Endothelial cell of umbilical vein (primary cell): Measurements from ENCODE around the gene LHX4. TPM values are rescaled to one million over a fixed set of nuclear protein-coding genes. Genes with fewer than 3 reads are reported as not detected.

Source experiments
- BruUV-seq: library from RNA; stranded (reverse); fragments of 400-500 nt; replicated peaks from 2 replicates; lab custom pipeline; 2021; lab: Mats Ljungman, UMichigan
- CTCF ChIA-PET: fragments of 300-600, 350-600 bp; sonication (Branson Sonifier 250); formaldehyde crosslinking; loops from one replicate; lab custom pipeline; 2021; ENCODE audit warnings: antibody characterized with exemption, inconsistent platforms; lab: Charles Lee
- POLR2A ChIA-PET: fragments of 300-600, 350-600 bp; sonication (Branson Sonifier 250); formaldehyde crosslinking; loops from one replicate; lab custom pipeline; 2021; ENCODE audit warnings: antibody characterized with exemption, inconsistent platforms; lab: Charles Lee
- DNase-seq: peaks from one replicate; pipeline ENCODE4 v3.0.0-alpha.2; 2011; ENCODE audit warnings: low read depth, low spot score
- FAIRE-seq: peaks from 2 replicates; lab custom pipeline; 2011; peaks lifted over from hg19 to GRCh38; lab: Jason Lieb, UNC
- H2AFZ ChIP-seq: 2 replicates; pipeline ENCODE4 v1.6.0; 2012; ENCODE audit warnings: low read depth, low read length, control low read depth, inconsistent platforms
- H3K27ac ChIP-seq: 2 replicates; pipeline ENCODE4 v1.5.1; 2011; ENCODE audit warnings: low read depth, mild to moderate bottlenecking, control low read depth, low read length, moderate library complexity; ENCODE audit not compliant: insufficient read depth
- H3K27me3 ChIP-seq, 2 experiments: 2 replicates each; pipeline versions ENCODE4 v1.6.0 to v1.6.1; 2011; ENCODE audit warnings: low read length in 2 of 2, mixed read lengths in 1 of 2; ENCODE audit not compliant: control insufficient read depth in 2 of 2, insufficient read depth in 2 of 2
- H3K36me3 ChIP-seq, 2 experiments: 2 replicates in 1 of 2; 3 replicates in 1 of 2; pipeline ENCODE4 v1.5.1; 2011; ENCODE audit warnings: low read length in 2 of 2, mild to moderate bottlenecking in 1 of 2, moderate library complexity in 1 of 2; ENCODE audit not compliant: control insufficient read depth in 2 of 2, insufficient read depth in 2 of 2; ENCODE audit errors: extremely low read depth in 1 of 2
- H3K4me1 ChIP-seq: 3 replicates; pipeline ENCODE4 v1.5.1; 2011; ENCODE audit warnings: mild to moderate bottlenecking, low read length; ENCODE audit not compliant: control insufficient read depth, insufficient read depth; ENCODE audit errors: extremely low read depth
- H3K4me2 ChIP-seq: 2 replicates; pipeline ENCODE4 v1.6.1; 2011; ENCODE audit warnings: low read length, control low read depth, mixed read lengths; ENCODE audit not compliant: insufficient read depth
- H3K4me3 ChIP-seq, 3 experiments: fragments of 200-600 bp in 1 of 3; sonication (generic), shearing (Covaris generic) in 1 of 3; replicated peaks in 1 of 3; 2 replicates each; pipeline ENCODE4 v1.5.1; 2011 to 2016; ENCODE audit warnings: control low read depth in 3 of 3, low read length in 3 of 3, mild to moderate bottlenecking in 2 of 3, inconsistent platforms in 1 of 3, low read depth in 1 of 3, moderate library complexity in 1 of 3; ENCODE audit not compliant: insufficient read depth in 1 of 3
- H3K79me2 ChIP-seq: 2 replicates; pipeline ENCODE4 v1.6.0; 2012; ENCODE audit warnings: low read length, inconsistent platforms; ENCODE audit not compliant: control insufficient read depth, insufficient read depth
- H3K9ac ChIP-seq: replicated peaks from 2 replicates; pipeline ENCODE3; 2011; ENCODE audit warnings: low read length, control low read depth; ENCODE audit not compliant: insufficient read depth; ENCODE audit errors: extremely low read depth
- H3K9me1 ChIP-seq: replicated peaks from 3 replicates; pipeline ENCODE4 v1.6.0; 2011; ENCODE audit warnings: mild to moderate bottlenecking, low read length; ENCODE audit not compliant: control insufficient read depth, insufficient read depth; ENCODE audit errors: extremely low read depth
- H3K9me3 ChIP-seq: replicated peaks from 2 replicates; pipeline ENCODE4 v1.5.1; 2012; ENCODE audit warnings: low read length, inconsistent platforms; ENCODE audit not compliant: control insufficient read depth, insufficient read depth
- H4K20me1 ChIP-seq: replicated peaks from 2 replicates; pipeline ENCODE3; 2011; ENCODE audit warnings: mild to moderate bottlenecking, low read length; ENCODE audit not compliant: control insufficient read depth, insufficient read depth; ENCODE audit errors: extremely low read depth
- EZH2 ChIP-seq: IDR thresholded peaks from 2 replicates; pipeline ENCODE4 v1.6.1; 2012; ENCODE audit warnings: borderline replicate concordance, low read depth, mild to moderate bottlenecking, moderate library complexity, low read length, inconsistent platforms; ENCODE audit not compliant: severe bottlenecking
- GATA2 ChIP-seq: IDR thresholded peaks from 2 replicates; pipeline ENCODE4 v1.7.0; 2011; ENCODE audit warnings: low read depth, mild to moderate bottlenecking, moderate library complexity, mixed read lengths, low read length; ENCODE audit not compliant: insufficient read length, insufficient read depth
- MYC ChIP-seq: IDR thresholded peaks from one replicate; pipeline ENCODE4 v1.6.1; 2011; ENCODE audit warnings: mild to moderate bottlenecking, low read depth, low read length
- dilution Hi-C: fragments of 300-500 bp; cut with MboI; formaldehyde crosslinking; loops from one replicate; pipeline ENCODE4 v1.15.0; 2019; ENCODE audit warnings: low sequenced_read_pairs; ENCODE audit not compliant: extremely low pct_ligation_motif_present
- intact Hi-C: fragments of 100-400 bp; cut with micrococcal nuclease; formaldehyde crosslinking; loops from one replicate; pipeline ENCODE4 v1.10.0; 2022
- polyA plus RNA-seq, 4 experiments: library from polyadenylated mRNA; depleted of rRNA in 3 of 4; stranded (reverse) in 3 of 4; unstranded in 1 of 4; fragments of >200 nt; gene quantifications; 2 replicates each; pipeline versions ENCODE4 v1.2.1 to v1.2.3, GENCODE V29; 2011 to 2012; ENCODE audit warnings: missing spikeins in 1 of 4
- total RNA-seq: library from RNA; stranded (reverse); gene quantifications from 2 replicates; pipeline ENCODE4 v1.2.3, GENCODE V29; 2021

LHX4 gene
- total and polyA plus RNA-seq, 2 donors (not counting 3 experiments of a cell fraction or from before 2014, with no cell fraction given): not detected

- Histone ChIP-seq H3K9me3 (no peaks in the 10 kb centered on the region), H3K9ac (no peak overlapping the region), H4K20me1 (no peaks in the 10 kb centered on the region), H3K4me1 (no peaks in the 10 kb centered on the region), H3K27me3 (no peaks in the 10 kb centered on the region), H3K79me2 (no peaks in the 10 kb centered on the region), H3K4me3 (no peak overlapping the region), H3K36me3 (no peaks in the 10 kb centered on the region), H3K9me1 (no peaks in the 10 kb centered on the region), H3K27ac (no peak overlapping the region), H2AFZ (no peak overlapping the region), H3K4me2 (no peak overlapping the region)
- DNase-seq (no peak), FAIRE-seq (no peak)
- intact Hi-C loops (no loop called here), dilution Hi-C loops (no loop called here)
- BruUV-seq: no TSS peak
- TF ChIP-seq EZH2 (no peak), GATA2 (no peak)
- ChIA-PET POLR2A (no interaction called here), CTCF (interaction anchor here (1.1 to 3.1 kb wide), 2 partner anchors 7 kb away, joined by 3 to 28 read pairs; no protein-coding TSS in a partner anchor)
Measured at GRCh38 chr1:180259431-180260338, 29.6 kb downstream of the LHX4 start.

GRCh38 chr1:180260541-180260940, 30.5 kb downstream of the LHX4 start:
- Histone ChIP-seq H4K20me1 (no peaks in the 10 kb centered on the region), H3K4me2 (no peak overlapping the region), H3K9ac (no peak overlapping the region), H3K4me1 (no peaks in the 10 kb centered on the region), H3K27ac (no peak overlapping the region), H3K79me2 (no peaks in the 10 kb centered on the region), H3K27me3 (no peaks in the 10 kb centered on the region), H3K36me3 (no peaks in the 10 kb centered on the region), H3K9me1 (no peaks in the 10 kb centered on the region), H3K4me3 (no peak overlapping the region), H3K9me3 (no peaks in the 10 kb centered on the region), H2AFZ (no peak overlapping the region)
- ChIA-PET CTCF (interaction anchor here (1.2 to 3.1 kb wide), 4 partner anchors 8 to 155 kb away, joined by 4 to 28 read pairs (median 8); no protein-coding TSS in a partner anchor), POLR2A (no interaction called here)
- dilution Hi-C loops (no loop called here), intact Hi-C loops (no loop called here)
- no peak for FAIRE-seq
- no peak for TF ChIP-seq MYC
- no peak for DNase-seq
- BruUV-seq: no TSS peak
